ENCODE measurements around the gene ERCC4. TPM values are rescaled to one million over a fixed set of nuclear protein-coding genes. Genes with fewer than 3 reads are reported as not detected.

The ERCC4 gene
- total and polyA plus RNA-seq, 2 of the 8 experiments (the other 6 are each of a cell fraction or from before 2014, with no cell fraction given): 1.6 to 13.2 TPM

DNA sequence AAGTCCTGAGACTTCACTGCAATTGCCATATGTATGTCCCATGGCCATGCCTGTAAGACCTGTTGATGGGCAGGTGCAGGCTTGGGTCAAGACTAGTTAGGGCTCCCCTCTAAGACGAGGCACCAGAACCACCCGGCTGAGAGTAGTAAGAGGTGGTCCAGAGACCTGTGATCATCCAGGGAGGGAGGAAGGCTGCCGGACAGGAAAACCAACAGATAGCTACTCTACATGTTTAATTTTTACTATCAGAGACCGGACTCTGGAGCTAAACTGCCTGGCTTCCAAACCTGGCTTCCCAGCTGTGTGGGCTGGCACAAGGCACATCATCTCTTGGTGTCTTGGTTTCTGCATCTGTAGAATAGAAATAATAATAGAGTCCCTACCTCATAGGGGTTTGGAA lies 73.0 kb downstream of the ERCC4 start:
- Histone ChIP-seq H4K20me1 (replicated peaks in 1 of 2; ENCODE audit: control insufficient read depth in 1 of 2, insufficient read depth in 2 of 2, low read length in 2 of 2) (no peaks in the 10 kb centered on the region), H3K27ac (ENCODE audit: low read depth, low read length) (no peak overlapping the region), H3K23me2 (ENCODE audit: low read depth, low read length) (no peaks in the 10 kb centered on the region), H3K56ac (replicated peaks; ENCODE audit: insufficient read length, low read depth, low read length) (no peak overlapping the region), H2AK5ac (ENCODE audit: low read depth, low read length) (no peak overlapping the region), H3K23ac (ENCODE audit: insufficient read length) (no peak overlapping the region), H3K9me3 (ENCODE audit: insufficient read depth in 2 of 2, low read depth in 1 of 2, low read length in 1 of 2) (no peaks in the 10 kb centered on the region), H3K4me1 (replicated peaks in 1 of 4; ENCODE audit: control insufficient read depth in 3 of 4, insufficient read depth in 4 of 4, low read length in 3 of 4) (no peaks in the 10 kb centered on the region), H4K91ac (replicated peaks; ENCODE audit: insufficient read length, low read length) (no peak overlapping the region), H3K79me1 (ENCODE audit: low read depth, low read length) (no peaks in the 10 kb centered on the region), H3K27me3 (replicated peaks in 1 of 4; ENCODE audit: control insufficient read depth in 3 of 4, extremely low read depth in 1 of 4, insufficient read depth in 3 of 4, low read length in 3 of 4) (no peaks in the 10 kb centered on the region), H3K18ac (ENCODE audit: extremely low read depth, low read length) (no peak overlapping the region), H3K4me3 (ENCODE audit: extremely low read depth in 1 of 4, insufficient read depth in 2 of 4, low read depth in 3 of 4, low read length in 4 of 4) (no peak overlapping the region), H3K14ac (ENCODE audit: insufficient read length) (no peak overlapping the region), H3K36me3 (ENCODE audit: control insufficient read depth in 2 of 4, insufficient read depth in 4 of 4, low read length in 3 of 4) (no peaks in the 10 kb centered on the region), H2BK120ac (replicated peaks; ENCODE audit: low read depth, low read length) (no peak overlapping the region), H4K8ac (ENCODE audit: extremely low read depth, insufficient read depth, low read length) (no peak overlapping the region), H3K4me2 (ENCODE audit: insufficient read depth in 1 of 2, low read depth in 2 of 2, low read length in 2 of 2) (no peak overlapping the region), H3K9ac (replicated peaks in 1 of 4; ENCODE audit: extremely low read depth in 1 of 4, low read depth in 3 of 4, low read length in 3 of 4) (no peak overlapping the region), H2BK5ac (ENCODE audit: low read depth, low read length) (no peak overlapping the region), H2BK20ac (ENCODE audit: low read length) (no peak overlapping the region), H4K5ac (ENCODE audit: insufficient read length, low read depth, low read length) (no peak overlapping the region), H2BK12ac (ENCODE audit: low read depth, low read length) (no peak overlapping the region), H3K4ac (replicated peaks; ENCODE audit: insufficient read length, low read depth, low read length) (no peak overlapping the region), H3K79me2 (ENCODE audit: control insufficient read depth in 1 of 2, insufficient read depth in 2 of 2, low read length in 2 of 2) (no peaks in the 10 kb centered on the region), H2AFZ (ENCODE audit: low read length) (no peak overlapping the region), H2BK15ac (ENCODE audit: low read length) (no peak overlapping the region)
- no peak for TF ChIP-seq CTBP2 (IDR thresholded peaks at IDR 0.05; ENCODE audit: borderline replicate concordance, insufficient read depth, insufficient read length, low read length)
- DNase-seq (ENCODE audit: low read depth in 1 of 2, low spot score in 2 of 2): peak in 1 of 2 experiments; percentile 41
- no peak for FAIRE-seq
- ChIA-PET POLR2A (ENCODE audit: partially characterized antibody) (no interaction called here), CTCF (ENCODE audit: partially characterized antibody) (interaction anchor here (0.7 kb wide), 1 partner anchor 12 kb away, joined by 3 read pairs; no protein-coding TSS in a partner anchor)
- WGBS, 2 experiments (ENCODE audit: extremely low coverage in 1 of 2, insufficient coverage in 1 of 2, insufficient read length in 1 of 2, insufficient replicate concordance in 2 of 2, low coverage in 1 of 2, low lambda C conversion rate in 2 of 2, missing lambda C conversion rate in 1 of 2): 88% methylated on average over 4 of the region's 4 CpGs; no CpG with 5 or more reads in 1 of the 2 experiments
